ENCODE data around the gene PPL. TPM values are rescaled to one million over a fixed set of nuclear protein-coding genes. Genes with fewer than 3 reads are reported as not detected.

Gene PPL
- total and polyA plus RNA-seq, 2 of the 8 experiments (the other 6 are each of a cell fraction or from before 2014, with no cell fraction given), result 11.3 to 29.5 TPM

- H3K9ac ChIP-seq (replicated peaks in 1 of 4; ENCODE audit: extremely low read depth in 1 of 4, low read depth in 3 of 4, low read length in 3 of 4), result no peak overlapping the region
- H4K91ac ChIP-seq (replicated peaks; ENCODE audit: insufficient read length, low read length), result no peak overlapping the region
- peaks cover 2 to 14% of the 10 kb centered on the region in 2 experiments for H4K20me1 ChIP-seq (replicated peaks in 1 of 2; ENCODE audit: control insufficient read depth in 1 of 2, insufficient read depth in 2 of 2, low read length in 2 of 2)
- H2AFZ ChIP-seq (ENCODE audit: low read length), result no peak overlapping the region
- TF ChIP-seq JUN (IDR thresholded peaks at IDR 0.05; ENCODE audit: low read depth, low read length) (no peak), PHF8 (conservative IDR thresholded peaks at IDR 0.05; ENCODE audit: low read depth, low read length) (no peak), SIX5 (IDR thresholded peaks at IDR 0.05; ENCODE audit: low read depth, low read length) (no peak), KDM5A (IDR thresholded peaks at IDR 0.05; ENCODE audit: low read length) (no peak), ZNF274 (IDR thresholded peaks at IDR 0.05; ENCODE audit: borderline replicate concordance, extremely low read depth, low read length) (no peak), JUND (IDR thresholded peaks at IDR 0.05; ENCODE audit: low read length) (no peak), SP4 (IDR thresholded peaks at IDR 0.05; ENCODE audit: low read length) (no peak), TAF7 (optimal IDR thresholded peaks at IDR 0.05; ENCODE audit: borderline replicate concordance, low read depth, low read length) (no peak), HDAC2 (IDR thresholded peaks at IDR 0.05; ENCODE audit: borderline replicate concordance in 1 of 2, low read depth in 2 of 2, low read length in 2 of 2) (no peak), HDAC6 (IDR thresholded peaks at IDR 0.05; ENCODE audit: low read depth, low read length) (no peak)
- no peak overlapping the region for H2BK120ac ChIP-seq (replicated peaks; ENCODE audit: low read depth, low read length)
- no peak overlapping the region for H3K14ac ChIP-seq (ENCODE audit: insufficient read length)
- POLR2A ChIA-PET (ENCODE audit: partially characterized antibody), result no interaction called here
- no peak overlapping the region for H3K18ac ChIP-seq (ENCODE audit: extremely low read depth, low read length)
- no peak overlapping the region for H3K23ac ChIP-seq (ENCODE audit: insufficient read length)
- no peaks in the 10 kb centered on the region for H3K27me3 ChIP-seq (replicated peaks in 1 of 4; ENCODE audit: control insufficient read depth in 3 of 4, extremely low read depth in 1 of 4, insufficient read depth in 3 of 4, low read length in 3 of 4)
- H3K9me3 ChIP-seq (ENCODE audit: insufficient read depth in 2 of 2, low read depth in 1 of 2, low read length in 1 of 2), result no peaks in the 10 kb centered on the region
- H3K56ac ChIP-seq (replicated peaks; ENCODE audit: insufficient read length, low read depth, low read length), result no peak overlapping the region
- no peak overlapping the region for H3K4me2 ChIP-seq (ENCODE audit: insufficient read depth in 1 of 2, low read depth in 2 of 2, low read length in 2 of 2)
- no peak overlapping the region for H2BK15ac ChIP-seq (ENCODE audit: low read length)
- no peak overlapping the region for H4K5ac ChIP-seq (ENCODE audit: insufficient read length, low read depth, low read length)
- no peak overlapping the region for H2AK5ac ChIP-seq (ENCODE audit: low read depth, low read length)
- H3K79me2 ChIP-seq (ENCODE audit: control insufficient read depth in 1 of 2, insufficient read depth in 2 of 2, low read length in 2 of 2), result peaks cover 4 to 60% of the 10 kb centered on the region in 2 experiments; a peak in 3 of 4 replicates
- H4K8ac ChIP-seq (ENCODE audit: extremely low read depth, insufficient read depth, low read length), result no peak overlapping the region
- no peak overlapping the region for H3K4me3 ChIP-seq (ENCODE audit: extremely low read depth in 1 of 4, insufficient read depth in 2 of 4, low read depth in 3 of 4, low read length in 4 of 4)
- H2BK20ac ChIP-seq (ENCODE audit: low read length), result no peak overlapping the region
- no peak overlapping the region for H2BK5ac ChIP-seq (ENCODE audit: low read depth, low read length)
- H3K4ac ChIP-seq (replicated peaks; ENCODE audit: insufficient read length, low read depth, low read length), result no peak overlapping the region
- H3K36me3 ChIP-seq (ENCODE audit: control insufficient read depth in 2 of 4, insufficient read depth in 4 of 4, low read length in 3 of 4), result peaks cover 13 to 39% (median 26%) of the 10 kb centered on the region in 4 experiments; a peak in 7 of 8 replicates
- no peaks in the 10 kb centered on the region for H3K23me2 ChIP-seq (ENCODE audit: low read depth, low read length)
- FAIRE-seq (no peak), DNase-seq (ENCODE audit: low read depth in 1 of 2, low spot score in 2 of 2) (no peak)
- no peak overlapping the region for H3K27ac ChIP-seq (ENCODE audit: low read depth, low read length)
- WGBS, 2 experiments (ENCODE audit: extremely low coverage in 1 of 2, insufficient coverage in 1 of 2, insufficient read length in 1 of 2, insufficient replicate concordance in 2 of 2, low coverage in 1 of 2, low lambda C conversion rate in 2 of 2, missing lambda C conversion rate in 1 of 2), result 93% methylated on average over 13 of the region's 13 CpGs; no CpG with 5 or more reads in 1 of the 2 experiments
- H3K79me1 ChIP-seq (ENCODE audit: low read depth, low read length), result peaks cover 9% of the 10 kb centered on the region
- CTCF ChIA-PET (ENCODE audit: partially characterized antibody), result interaction anchor here (1.1 to 2.1 kb wide), 6 partner anchors 9 to 92 kb away, joined by 3 to 11 read pairs (median 4); no protein-coding TSS in a partner anchor
- no peaks in the 10 kb centered on the region for H3K4me1 ChIP-seq (replicated peaks in 1 of 4; ENCODE audit: control insufficient read depth in 3 of 4, insufficient read depth in 4 of 4, low read length in 3 of 4)
- no peak overlapping the region for H2BK12ac ChIP-seq (ENCODE audit: low read depth, low read length)
Observed at GRCh38 chr16:4865231-4865860, 71.6 kb downstream of the PPL start.

Measured in H1 (cell line).